Measurements from ENCODE around the gene PTPRD.
A peak's percentile ranks its signal among the peaks of the same experiment; 100 is the strongest.

The PTPRD gene

DNA sequence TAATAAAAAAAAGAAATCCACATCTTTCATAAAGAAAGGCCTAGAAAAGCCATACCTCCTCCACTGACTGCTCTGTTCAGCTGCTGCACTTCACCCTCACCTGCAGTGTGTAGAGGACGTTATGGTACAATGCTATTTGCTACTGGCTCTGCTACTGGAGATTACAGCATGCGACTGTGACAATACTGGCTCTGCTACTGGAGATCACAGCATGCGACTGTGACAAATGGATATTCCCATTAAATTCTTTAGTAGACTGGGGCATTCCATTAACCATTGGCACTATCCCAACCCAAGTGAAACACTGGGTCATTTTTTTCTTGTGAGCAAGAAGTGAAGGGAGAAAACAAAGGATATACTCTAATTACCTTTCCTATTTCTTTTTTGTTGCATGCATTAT, 1749.7 kb downstream of the PTPRD start:
- TF ChIP-seq, protein P1, sequence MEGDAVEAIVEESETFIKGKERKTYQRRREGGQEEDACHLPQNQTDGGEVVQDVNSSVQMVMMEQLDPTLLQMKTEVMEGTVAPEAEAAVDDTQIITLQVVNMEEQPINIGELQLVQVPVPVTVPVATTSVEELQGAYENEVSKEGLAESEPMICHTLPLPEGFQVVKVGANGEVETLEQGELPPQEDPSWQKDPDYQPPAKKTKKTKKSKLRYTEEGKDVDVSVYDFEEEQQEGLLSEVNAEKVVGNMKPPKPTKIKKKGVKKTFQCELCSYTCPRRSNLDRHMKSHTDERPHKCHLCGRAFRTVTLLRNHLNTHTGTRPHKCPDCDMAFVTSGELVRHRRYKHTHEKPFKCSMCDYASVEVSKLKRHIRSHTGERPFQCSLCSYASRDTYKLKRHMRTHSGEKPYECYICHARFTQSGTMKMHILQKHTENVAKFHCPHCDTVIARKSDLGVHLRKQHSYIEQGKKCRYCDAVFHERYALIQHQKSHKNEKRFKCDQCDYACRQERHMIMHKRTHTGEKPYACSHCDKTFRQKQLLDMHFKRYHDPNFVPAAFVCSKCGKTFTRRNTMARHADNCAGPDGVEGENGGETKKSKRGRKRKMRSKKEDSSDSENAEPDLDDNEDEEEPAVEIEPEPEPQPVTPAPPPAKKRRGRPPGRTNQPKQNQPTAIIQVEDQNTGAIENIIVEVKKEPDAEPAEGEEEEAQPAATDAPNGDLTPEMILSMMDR (IDR thresholded peaks at IDR 0.05; ENCODE audit: low read depth, low read length), result no peak
- no peak overlapping the region for H3K4me3 ChIP-seq (ENCODE audit: low read depth, low read length)

DNA sequence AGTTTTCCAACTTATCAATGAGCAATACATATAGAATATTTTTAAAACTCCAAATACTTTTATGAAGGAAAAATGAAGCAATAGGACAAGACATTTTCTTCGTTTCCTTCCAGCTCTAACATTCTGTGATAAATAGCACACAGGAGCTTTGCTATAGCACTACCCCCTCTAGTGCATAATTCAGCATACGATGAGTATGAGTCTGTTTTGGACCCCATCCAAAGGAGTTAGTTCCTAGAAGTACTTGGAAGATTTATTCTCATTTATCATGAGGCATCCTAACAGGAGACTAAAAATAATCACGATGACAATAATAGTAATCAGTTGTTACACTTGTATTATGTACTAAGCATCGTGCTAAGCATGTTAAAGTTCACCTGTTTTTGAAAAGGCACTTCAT, 1751.9 kb downstream of the PTPRD start:
- TF ChIP-seq, protein P1 (IDR thresholded peaks at IDR 0.05; ENCODE audit: low read depth, low read length), result no peak
- H3K4me3 ChIP-seq (ENCODE audit: low read depth, low read length), result no peak overlapping the region

DNA sequence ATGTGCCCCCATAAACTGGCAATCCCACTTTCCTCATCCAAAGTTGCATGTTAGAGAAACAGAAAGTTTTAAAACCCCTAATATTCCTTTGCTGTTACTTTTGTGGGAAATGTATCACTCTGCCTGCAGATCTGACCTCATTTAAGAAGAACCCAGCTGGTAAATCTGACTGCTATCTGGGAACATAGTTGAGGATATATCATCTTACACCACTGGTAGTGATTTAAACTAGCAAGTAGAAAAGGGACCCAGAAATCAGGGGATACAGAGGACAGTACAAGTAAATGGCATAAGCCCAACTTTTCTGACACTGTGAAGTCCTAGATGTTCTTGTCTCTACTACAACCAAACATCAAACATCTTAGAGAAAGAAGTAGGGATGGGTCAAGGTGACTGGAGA, 1752.7 kb downstream of the PTPRD start:
- TF ChIP-seq, protein P1 (IDR thresholded peaks at IDR 0.05; ENCODE audit: low read depth, low read length), result no peak
- H3K4me3 ChIP-seq (ENCODE audit: low read depth, low read length), result no peak overlapping the region

DNA sequence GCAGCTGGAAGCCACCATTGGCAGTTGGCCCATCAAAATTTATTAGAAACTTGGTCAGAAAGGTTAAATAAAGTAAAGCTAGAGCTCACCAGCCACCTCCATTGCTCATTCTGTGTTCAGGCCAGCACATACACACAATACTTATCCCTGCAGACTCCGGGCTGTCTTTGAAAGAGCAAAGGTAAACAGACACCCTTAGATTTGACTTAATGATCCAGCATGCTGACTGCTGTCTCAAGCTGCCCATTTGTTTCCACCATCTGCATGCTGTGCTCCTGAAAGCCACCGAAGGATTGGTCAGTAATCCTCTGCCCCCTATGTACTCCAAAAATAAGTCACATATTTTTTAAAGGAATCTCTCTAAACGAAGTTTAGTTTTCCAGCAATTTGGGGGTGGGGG, 1753.4 kb downstream of the PTPRD start:
- TF ChIP-seq, protein P1 (IDR thresholded peaks at IDR 0.05; ENCODE audit: low read depth, low read length), result no peak
- H3K4me3 ChIP-seq (ENCODE audit: low read depth, low read length), result no peak overlapping the region

DNA sequence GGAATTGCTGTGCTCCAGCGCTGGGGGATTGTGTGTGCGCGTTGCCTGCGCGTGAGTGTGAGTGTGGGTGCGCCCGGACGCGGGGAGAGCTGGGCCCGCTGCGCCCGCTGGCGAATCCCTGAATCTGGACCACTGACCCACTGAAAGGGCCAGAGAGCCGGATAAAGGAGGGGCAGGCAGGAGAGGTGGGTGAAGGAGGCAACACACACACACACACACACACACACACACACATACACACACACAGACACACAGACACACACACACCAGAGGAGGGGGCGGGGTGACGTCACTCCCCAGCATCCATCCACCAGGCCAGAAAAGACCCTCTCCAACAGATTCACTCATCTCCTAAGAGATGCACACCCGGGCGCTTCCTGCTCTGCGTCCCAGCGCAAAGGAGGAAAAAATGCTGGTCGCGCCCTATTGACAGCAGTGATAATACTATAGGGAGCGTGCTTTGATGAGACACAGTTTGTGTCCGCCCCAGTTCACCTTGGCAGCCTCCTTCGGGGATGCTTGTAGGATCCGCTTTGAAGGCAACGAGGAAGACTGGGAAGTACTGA, 1754.1 kb downstream of the PTPRD start:
- H3K4me3 ChIP-seq (ENCODE audit: low read depth, low read length), result no peak overlapping the region
- TF ChIP-seq, protein P1 (IDR thresholded peaks at IDR 0.05; ENCODE audit: low read depth, low read length), result no peak

DNA sequence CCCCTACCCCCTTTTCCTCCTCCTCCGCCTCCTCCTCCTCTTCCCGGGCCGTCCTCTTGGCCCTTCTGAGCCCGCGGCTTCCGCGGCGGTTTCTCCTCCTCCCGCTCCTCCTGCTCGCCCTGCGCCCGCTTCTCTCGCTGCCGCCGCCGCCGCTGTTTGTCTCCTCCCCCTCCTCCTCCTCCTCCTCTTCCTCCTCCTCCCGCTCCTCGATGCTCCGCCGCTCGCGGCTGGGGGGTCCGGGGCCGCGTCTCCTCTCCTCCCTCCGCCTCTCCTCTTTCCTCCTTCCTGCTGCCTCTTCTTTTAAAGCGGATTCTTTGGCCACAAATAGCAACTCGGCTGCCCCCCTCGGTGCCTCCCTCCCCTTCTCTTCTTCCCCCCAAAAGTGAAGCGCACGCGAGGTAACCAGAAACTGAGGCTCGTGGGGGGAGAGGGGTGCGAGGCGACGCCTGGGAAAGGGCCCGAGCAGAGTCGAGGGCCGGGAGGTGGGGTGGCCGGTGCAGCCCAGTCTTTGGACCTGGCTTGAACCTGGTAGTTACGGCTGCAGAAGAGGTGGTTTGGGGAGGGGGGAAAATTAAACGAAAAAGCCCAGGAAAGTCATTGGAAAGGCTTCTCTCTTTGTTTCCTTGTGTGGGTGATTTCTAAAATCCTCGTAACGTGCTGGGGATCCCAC, 1754.7 kb downstream of the PTPRD start:
- TF ChIP-seq, protein P1 (IDR thresholded peaks at IDR 0.05; ENCODE audit: low read depth, low read length), result no peak
- peak overlapping the region; percentile 33 for H3K4me3 ChIP-seq (ENCODE audit: low read depth, low read length)

DNA sequence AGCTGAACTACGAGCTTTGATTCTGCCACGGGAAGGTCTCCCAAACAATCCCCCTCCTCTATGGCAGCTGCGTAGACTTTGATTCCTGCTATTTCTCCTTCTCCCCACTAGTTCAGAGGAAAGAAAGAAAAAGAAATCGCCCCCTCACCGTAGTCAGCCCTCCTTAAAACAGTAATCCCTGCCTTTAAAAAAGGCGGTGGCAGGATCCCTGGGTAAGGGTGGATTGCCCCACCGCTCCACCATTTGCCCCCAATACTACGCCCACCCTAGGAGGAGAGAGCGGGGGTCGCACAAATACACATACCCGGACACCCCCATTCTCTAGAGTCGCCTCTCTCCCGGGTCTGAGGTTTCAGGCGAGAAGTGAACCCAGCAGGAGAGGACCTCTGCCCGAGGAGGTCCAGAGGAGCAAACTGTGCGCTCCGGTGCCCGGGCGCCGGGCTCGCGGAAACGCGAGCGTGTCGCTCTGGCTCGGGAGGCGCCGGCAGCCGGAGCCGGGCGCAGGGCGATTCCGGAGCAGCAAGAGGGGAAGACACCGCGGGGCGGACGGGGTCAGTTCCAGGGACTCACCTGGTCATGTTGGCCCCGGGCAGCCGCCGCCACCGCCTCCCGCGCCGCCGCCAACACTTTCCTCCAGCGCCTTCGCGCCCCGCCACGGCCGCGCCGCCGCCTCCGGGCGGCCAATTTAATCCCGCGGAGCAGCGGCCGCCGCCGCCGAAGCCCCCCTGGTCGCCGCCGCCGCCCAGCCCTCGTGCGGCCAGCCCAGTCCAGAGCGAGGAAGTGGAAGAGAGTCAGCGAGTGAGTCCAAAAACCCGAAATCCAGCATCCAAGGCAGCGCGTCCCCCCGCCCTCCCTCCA, 1755.5 kb downstream of the PTPRD start:
- TF ChIP-seq, protein P1 (IDR thresholded peaks at IDR 0.05; ENCODE audit: low read depth, low read length), result no peak
- peak overlapping the region; percentile 33; the same call in 1 of the 2 replicates for H3K4me3 ChIP-seq (ENCODE audit: low read depth, low read length)
